NCI-H2171 treated with DMSO at 0.1 percent for 48 hours (cell line): ENCODE measurements around the gene CFAP45.

Source experiments
- DNase-seq: peaks from one replicate; lab custom pipeline; 2025; lab: John Stamatoyannopoulos, UW

CFAP45 gene

GRCh38 chr1:159827102-159827490 lies 72.9 kb downstream of the CFAP45 start:
- DNase-seq = no peak

GRCh38 chr1:159826441-159827101 lies 73.4 kb downstream of the CFAP45 start, which contains the start of gene SLAMF8:
SLAMF8 (plus strand) TSS chr1:159826873; CDS start chr1:159826899, 26 bp downstream.
- DNase-seq = no peak

- DNase-seq = no peak
Observed at GRCh38 chr1:159825564-159825963, 74.4 kb downstream of the CFAP45 start.

GRCh38 chr1:159823406-159823805 lies 76.6 kb downstream of the CFAP45 start:
- peak; percentile 99 for DNase-seq
